Activated CD8-positive, alpha-beta memory T cell treated with anti-CD3 and anti-CD28 coated beads for 36 hours (primary cell): ENCODE data around the gene HIVEP1. TPM values are rescaled to one million over a fixed set of nuclear protein-coding genes. Genes with fewer than 3 reads are reported as not detected.

Experiments used
- CTCF ChIA-PET: fragments of 350-600 bp; sonication (Branson Sonifier 250); formaldehyde crosslinking; loops from one replicate; lab custom pipeline; 2021; ENCODE audit warnings: antibody characterized with exemption; lab: Charles Lee
- POLR2A ChIA-PET: fragments of 350-600 bp; sonication (Branson Sonifier 250); formaldehyde crosslinking; loops from one replicate; lab custom pipeline; 2021; ENCODE audit warnings: antibody characterized with exemption; lab: Charles Lee
- total RNA-seq, 2 experiments: library from RNA; stranded (reverse); gene quantifications; one replicate each; pipeline ENCODE4 v1.2.3, GENCODE V29; 2021

The HIVEP1 gene
- total RNA-seq, 2 experiments from 2014 or later: 32.1 to 32.4 TPM

GRCh38 chr6:12065321-12066140 lies 53.4 kb downstream of the HIVEP1 start:
- ChIA-PET CTCF (interaction anchor here (0.6 kb wide), 1 partner anchor 482 kb away, joined by 3 read pairs; no protein-coding TSS in a partner anchor), POLR2A (interaction anchor here (0.8 kb wide), 1 partner anchor 53 kb away, joined by 3 read pairs; no protein-coding TSS in a partner anchor)

GRCh38 chr6:12066297-12066696 lies 54.2 kb downstream of the HIVEP1 start:
- ChIA-PET POLR2A (interaction anchor here (0.8 kb wide), 1 partner anchor 53 kb away, joined by 3 read pairs; no protein-coding TSS in a partner anchor), CTCF (interaction anchor here (0.6 to 0.7 kb wide), 3 partner anchors 14 to 894 kb away, joined by 3 to 4 read pairs (median 3); no protein-coding TSS in a partner anchor)

- POLR2A ChIA-PET: no interaction called here
- CTCF ChIA-PET: no interaction called here
These were observed 56.9 kb downstream of the HIVEP1 start for GRCh38 chr6:12068899-12069557.

GRCh38 chr6:12069891-12070529 lies 57.9 kb downstream of the HIVEP1 start:
- CTCF ChIA-PET: no interaction called here
- POLR2A ChIA-PET: no interaction called here

GRCh38 chr6:12071064-12071615 lies 59.0 kb downstream of the HIVEP1 start:
- ChIA-PET CTCF (no interaction called here), POLR2A (no interaction called here)

GRCh38 chr6:12075067-12075563 lies 63.0 kb downstream of the HIVEP1 start:
- POLR2A ChIA-PET: no interaction called here
- CTCF ChIA-PET: no interaction called here

GRCh38 chr6:12077021-12077710 lies 65.1 kb downstream of the HIVEP1 start:
- ChIA-PET POLR2A (interaction anchor here (0.5 kb wide), 1 partner anchor 27 kb away, joined by 4 read pairs; no protein-coding TSS in a partner anchor), CTCF (no interaction called here)

- POLR2A ChIA-PET: no interaction called here
- CTCF ChIA-PET: no interaction called here
These were observed 65.9 kb downstream of the HIVEP1 start for GRCh38 chr6:12078014-12078413.

- CTCF ChIA-PET: no interaction called here
- POLR2A ChIA-PET: no interaction called here
These were observed 69.7 kb downstream of the HIVEP1 start for GRCh38 chr6:12081771-12082170.

- ChIA-PET CTCF (no interaction called here), POLR2A (no interaction called here)
These were observed 70.3 kb downstream of the HIVEP1 start for GRCh38 chr6:12082368-12082767.

GRCh38 chr6:12083302-12083701 lies 71.2 kb downstream of the HIVEP1 start:
- POLR2A ChIA-PET: no interaction called here
- CTCF ChIA-PET: no interaction called here

GRCh38 chr6:12083763-12084162 lies 71.7 kb downstream of the HIVEP1 start:
- POLR2A ChIA-PET: no interaction called here
- CTCF ChIA-PET: no interaction called here

GRCh38 chr6:12084681-12085080 lies 72.6 kb downstream of the HIVEP1 start:
- CTCF ChIA-PET: no interaction called here
- POLR2A ChIA-PET: no interaction called here

GRCh38 chr6:12088531-12088930 lies 76.4 kb downstream of the HIVEP1 start:
- ChIA-PET CTCF (no interaction called here), POLR2A (no interaction called here)

GRCh38 chr6:12090714-12091113 lies 78.6 kb downstream of the HIVEP1 start:
- CTCF ChIA-PET: interaction anchor here (0.6 kb wide), 1 partner anchor 33 kb away, joined by 3 read pairs; no protein-coding TSS in a partner anchor
- POLR2A ChIA-PET: no interaction called here

- CTCF ChIA-PET: no interaction called here
- POLR2A ChIA-PET: no interaction called here
These were observed 80.7 kb downstream of the HIVEP1 start for GRCh38 chr6:12092762-12093161.

- CTCF ChIA-PET: no interaction called here
- POLR2A ChIA-PET: no interaction called here
These were observed 82.6 kb downstream of the HIVEP1 start for GRCh38 chr6:12094689-12095088.

- ChIA-PET CTCF (no interaction called here), POLR2A (no interaction called here)
These were observed 84.2 kb downstream of the HIVEP1 start for GRCh38 chr6:12096342-12096741.

GRCh38 chr6:12097791-12098190 lies 85.7 kb downstream of the HIVEP1 start:
- ChIA-PET CTCF (no interaction called here), POLR2A (no interaction called here)
